Stimulated activated CD8-positive, alpha-beta memory T cell treated with anti-CD3 and anti-CD28 coated beads, Interleukin-15, amount 100 ng/mL, for 24 hours (primary cell): Measurements from ENCODE around the gene SLC29A2.
"Not testable (repeated sequence)": the region's sequence is repeated elsewhere in the genome, so short reads cannot be mapped to it uniquely, and the experiment has no call there.

Source experiments
- DNase-seq: peaks from one replicate; pipeline ENCODE4 v3.0.0-alpha.2; 2020; ENCODE audit warnings: low read depth

Gene SLC29A2

DNA sequence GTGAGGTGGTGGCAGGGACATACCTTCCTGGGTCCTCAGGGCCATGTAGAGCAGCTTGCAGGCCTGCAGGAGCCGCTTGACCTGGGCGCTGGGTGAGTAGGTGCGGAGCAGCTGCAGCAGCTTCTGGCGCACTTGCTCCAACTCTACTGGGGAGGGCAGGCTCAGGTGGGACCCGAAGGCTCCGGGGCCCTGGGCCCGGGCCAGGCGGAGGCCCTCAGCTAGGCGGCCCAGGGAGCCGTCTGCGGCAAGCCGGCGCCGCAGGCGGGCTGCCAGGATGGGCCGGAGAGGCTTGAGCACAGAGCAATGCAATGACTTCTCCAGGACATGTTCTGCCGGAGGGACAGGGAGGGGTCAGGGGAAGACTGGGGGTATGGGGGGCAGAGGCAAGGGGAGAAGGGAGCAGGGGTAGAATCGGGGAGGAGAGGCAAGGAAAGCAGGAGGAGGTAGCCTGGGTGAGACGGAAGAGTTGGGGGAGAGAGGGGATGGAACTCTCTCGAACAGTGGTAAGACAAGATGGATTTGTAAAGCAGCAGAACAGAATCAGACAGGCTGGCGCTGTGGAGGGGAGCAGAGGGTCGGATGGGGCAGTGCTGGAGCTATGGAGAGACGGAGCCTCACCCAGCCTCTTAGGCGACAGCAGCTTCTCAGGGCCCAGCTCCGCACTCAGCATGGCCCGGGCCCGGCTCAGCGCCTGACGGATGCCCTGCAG is 37.5 kb downstream of the SLC29A2 start:
- no peak for DNase-seq

DNA sequence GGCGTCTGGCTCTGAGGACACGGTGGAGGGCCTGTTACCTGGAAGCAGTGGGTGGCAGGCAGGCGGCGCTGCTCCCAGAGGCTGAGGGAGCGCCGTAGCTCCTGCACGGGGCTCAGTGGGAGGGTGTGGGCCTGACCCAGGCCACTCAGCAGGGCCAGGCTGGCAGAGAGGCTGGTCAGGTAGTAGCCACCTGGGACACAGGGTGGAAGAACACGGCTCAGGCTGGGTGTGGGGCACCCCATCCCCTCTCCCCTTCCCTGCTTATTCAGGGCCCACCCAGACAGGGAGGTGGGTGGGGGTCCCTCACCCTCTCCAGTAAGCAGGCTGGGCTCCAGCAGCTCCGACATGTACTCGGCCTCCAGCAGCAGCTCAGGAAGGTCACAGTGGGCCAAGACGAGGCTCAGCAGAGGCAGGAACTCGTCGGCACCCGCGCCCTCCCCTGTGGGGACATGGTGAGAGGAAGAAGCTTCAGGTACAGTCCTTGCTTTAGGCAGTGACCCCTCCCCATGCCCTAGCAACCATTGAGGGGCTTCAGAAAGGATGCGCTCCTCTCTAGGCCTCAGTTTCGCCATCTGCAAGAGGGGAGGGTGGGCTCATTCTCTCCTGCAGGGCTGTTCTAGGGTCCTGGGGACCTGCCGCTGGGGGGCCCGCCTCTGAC is 38.2 kb downstream of the SLC29A2 start:
- no peak for DNase-seq

DNA sequence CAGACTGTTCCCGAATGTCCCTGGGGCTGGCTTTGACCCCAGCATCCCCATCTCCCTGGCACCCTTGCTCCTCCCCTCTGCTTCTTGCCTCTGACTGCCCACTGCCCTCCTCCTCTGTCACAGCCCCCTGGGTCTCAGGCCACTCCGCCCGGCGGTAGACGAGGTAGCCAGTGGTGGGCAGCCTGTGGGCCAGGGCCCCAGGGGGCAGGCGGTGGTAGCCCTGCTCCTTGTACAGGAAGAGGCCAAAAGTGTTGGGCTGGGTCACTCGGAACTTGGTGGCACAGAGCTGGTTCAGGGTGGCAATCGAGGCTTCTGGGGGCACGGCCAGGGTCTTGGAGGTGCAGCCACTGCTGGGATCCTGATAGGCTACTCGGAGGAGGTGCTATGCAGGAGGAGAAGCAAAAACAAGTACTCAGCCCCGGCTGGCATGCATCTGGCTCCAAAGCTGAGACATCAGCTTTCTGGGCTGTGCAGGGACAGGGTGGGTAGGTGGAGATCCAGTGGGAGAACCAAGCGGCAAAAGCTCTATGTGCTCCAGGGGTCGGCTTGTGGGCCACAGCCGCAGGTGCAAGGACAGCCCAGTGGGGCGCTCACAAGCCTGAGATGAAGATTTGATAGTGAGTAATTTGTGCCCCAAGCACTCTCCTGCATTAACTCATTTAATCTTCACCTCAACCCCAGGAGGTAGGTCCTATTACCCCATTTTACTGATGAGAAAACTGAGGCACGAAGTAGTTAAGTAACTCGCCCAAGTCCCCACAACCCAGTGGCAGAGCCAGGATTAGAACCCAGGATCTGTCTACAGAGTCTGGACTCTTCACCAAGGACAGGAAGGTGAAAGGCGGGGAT is 39.0 kb downstream of the SLC29A2 start:
- no peak for DNase-seq

- DNase-seq: no peak
Observed at GRCh38 chr11:66331542-66332370, 39.8 kb downstream of the SLC29A2 start.

- DNase-seq: no peak
Observed at GRCh38 chr11:66330931-66331330, 40.6 kb downstream of the SLC29A2 start.

DNA sequence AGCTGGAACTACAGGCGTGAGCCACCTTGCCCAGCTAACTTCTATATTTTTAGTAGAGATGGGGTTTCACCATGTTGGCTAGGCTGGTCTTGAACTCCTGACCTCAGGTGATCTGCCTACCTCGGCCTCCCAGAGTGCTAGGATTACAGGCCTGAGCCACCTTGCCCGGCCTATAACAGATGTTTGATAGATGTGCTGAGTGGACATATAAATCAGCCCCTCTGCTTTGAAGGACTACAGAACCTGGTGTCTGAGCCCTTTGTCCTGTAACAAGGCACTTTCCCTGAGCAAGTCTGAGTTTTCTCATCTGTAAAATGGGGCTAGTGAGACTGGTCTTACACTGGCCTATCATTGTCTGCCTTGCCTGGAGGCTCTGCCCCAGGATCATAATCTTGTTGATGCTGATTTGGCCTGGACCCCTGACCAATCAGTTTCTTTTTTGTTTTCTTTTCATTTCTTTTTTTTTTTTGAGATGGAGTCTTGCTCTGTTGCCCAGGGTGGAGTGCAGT is 42.3 kb downstream of the SLC29A2 start:
- no peak for DNase-seq

- DNase-seq: peak; percentile 61
Observed at GRCh38 chr11:66328302-66329144, 43.0 kb downstream of the SLC29A2 start.

GRCh38 chr11:66328031-66328301 is 43.6 kb downstream of the SLC29A2 start:
- no peak for DNase-seq

DNA sequence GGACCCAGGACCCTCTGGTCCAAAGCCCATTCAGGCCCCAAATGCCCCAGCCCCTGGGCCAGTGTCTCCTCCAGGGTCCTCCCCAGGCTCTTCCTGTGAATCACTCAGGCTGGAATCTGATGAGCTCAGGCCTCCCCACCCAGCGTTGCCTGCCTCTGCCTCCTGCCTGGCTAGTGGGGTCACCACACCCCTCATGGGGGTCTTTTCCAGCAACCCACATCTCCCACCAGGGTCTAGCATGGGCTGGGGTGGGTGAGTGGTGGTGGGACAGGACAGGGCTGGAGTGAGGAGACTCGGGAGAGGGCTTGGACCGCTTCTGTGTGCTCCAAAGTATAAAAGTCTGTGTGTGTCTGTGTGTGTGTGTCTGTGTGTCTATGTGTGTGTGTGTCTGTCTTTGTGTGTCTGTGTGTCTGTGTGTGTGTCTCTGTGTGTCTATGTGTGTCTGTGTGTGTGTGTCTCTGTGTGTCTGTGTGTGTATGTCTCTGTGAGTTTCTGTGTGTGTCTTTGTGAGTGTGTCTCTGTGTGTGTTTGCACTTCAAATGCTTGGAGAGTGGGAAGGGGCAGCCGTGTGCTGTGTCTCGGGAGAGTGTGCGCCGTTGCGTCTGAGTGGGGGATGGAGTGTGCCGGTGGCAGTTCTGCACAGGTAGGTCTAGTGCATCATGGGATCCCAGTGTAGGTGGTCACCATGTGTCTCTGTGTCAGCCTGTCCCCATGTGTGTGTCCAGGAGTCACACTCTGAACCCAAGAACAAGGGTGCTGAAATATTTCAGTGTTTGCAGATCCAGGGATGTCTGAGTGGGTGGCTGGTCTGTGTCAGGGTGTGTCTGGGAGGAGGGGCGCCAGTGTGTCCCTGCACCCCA is 44.2 kb downstream of the SLC29A2 start:
- no peak for DNase-seq

DNA sequence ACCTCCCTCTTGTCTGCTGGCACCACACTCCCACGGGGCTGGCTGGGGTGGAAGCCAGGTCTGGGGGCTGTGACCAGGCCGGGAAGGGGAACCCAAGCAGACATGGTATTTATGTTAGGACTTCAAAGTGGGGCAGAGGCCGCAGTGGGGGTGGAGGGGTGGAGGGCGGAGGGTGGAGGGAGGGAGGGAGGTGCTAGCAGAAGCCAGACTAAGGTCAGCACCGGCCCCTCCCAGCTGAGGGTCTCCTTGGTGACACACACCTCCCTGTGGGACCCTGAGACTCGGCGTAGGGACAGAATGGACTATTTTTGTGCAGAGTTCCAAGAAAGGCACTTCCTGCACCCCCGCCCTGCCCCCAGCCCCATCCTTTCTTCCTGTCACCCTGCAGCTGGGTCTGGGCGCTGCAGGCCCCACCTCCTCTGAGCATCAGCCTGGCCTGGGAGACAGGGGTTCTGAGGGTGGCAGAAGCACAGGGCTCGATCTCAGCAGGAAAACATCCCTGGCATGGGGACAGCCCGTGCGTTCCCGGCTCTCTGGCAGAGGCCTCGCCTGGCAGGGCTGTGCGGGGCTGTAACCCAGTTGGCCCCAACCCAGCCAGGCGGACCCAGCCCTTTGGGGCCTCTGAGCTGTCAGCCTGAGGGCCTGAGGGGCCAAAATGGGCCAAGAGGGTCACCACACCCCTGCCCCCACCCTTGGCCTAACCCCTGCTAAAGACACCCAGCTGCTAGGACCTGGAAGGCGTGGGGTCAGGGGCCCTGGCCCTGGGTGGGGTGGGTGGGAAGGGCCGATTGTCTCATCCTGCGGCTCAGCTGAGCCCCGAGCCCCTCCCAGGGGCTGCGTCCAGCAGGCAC is 45.1 kb downstream of the SLC29A2 start:
- no peak for DNase-seq

- no peak for DNase-seq
Observed at GRCh38 chr11:66325263-66325671, 46.3 kb downstream of the SLC29A2 start.

DNA sequence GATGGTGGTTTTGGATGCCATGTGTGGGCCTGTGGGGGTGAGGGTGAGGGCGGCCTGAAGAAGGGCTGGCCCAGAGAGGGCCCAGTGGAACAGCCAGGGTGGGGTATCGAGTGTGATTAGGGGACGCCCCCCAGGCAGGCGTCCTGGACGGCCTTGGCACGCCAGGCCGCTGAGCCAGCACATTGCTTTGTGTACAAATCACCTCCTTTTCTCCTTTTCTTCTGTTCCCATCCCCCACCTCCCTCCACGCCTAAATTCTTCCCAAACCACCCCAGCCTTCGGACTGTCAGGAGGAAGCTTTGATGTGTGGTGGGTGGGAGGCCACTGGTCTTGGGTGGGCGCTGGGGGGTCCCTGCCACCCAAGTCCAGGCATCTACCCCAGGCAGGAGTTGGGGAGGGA is 46.9 kb downstream of the SLC29A2 start:
- no peak for DNase-seq

DNA sequence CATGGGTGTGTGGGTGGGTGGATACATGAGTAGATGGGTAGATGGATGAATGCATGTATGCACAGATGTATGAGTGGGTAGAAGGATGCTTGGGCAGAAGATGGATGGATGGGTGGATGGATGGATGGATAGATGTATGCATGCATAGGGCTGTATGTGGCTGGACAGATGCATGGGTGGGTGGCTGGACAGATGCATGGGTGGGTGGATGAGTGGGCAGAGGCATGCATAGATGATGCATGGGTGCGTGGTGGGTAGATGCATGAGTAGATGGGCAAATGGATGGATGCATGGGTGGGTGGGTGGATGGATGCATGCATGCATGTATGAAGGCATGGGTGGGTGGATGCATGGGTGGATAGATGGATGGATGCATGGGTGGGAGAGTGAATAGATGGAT is 47.9 kb downstream of the SLC29A2 start:
- DNase-seq: no peak

GRCh38 chr11:66322732-66323427 is 48.7 kb downstream of the SLC29A2 start:
- DNase-seq: no peak

DNA sequence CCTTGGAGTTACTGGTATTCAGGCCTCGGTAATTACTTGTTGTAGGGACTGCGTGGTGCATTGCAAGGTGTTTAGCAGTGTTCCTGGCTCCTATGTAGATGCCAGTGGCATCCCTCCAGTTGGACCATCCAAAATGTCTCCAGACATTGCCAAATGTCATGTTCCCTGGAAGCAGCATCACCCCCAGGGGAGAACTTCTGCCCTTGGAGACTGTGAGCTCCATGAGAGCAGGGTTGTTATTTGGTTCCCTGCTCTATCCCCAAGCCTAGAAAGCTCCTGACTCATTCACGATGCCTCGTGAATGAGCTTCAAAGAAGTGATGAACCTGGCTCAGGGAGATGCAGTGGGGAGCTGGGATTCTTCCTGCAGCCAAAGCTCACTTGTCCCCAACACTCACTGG is 50.0 kb downstream of the SLC29A2 start:
- DNase-seq: no peak

DNA sequence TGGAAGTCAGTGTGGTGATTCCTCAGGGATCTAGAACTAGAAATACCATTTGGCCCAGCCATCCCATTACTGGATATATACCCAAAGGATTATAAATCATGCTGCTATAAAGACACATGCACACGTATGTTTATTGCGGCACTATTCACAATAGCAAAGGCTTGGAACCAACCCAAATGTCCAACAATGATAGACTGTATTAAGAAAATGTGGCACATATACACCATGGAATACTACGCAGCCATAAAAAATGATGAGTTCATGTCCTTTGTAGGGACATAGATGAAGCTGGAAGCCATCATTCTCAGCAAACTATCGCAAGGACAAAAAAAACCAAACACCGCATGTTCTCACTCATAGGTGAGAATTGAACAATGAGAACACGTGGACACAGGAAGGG is 50.8 kb downstream of the SLC29A2 start:
- not testable (repeated sequence) for DNase-seq

GRCh38 chr11:66320289-66320688 is 51.3 kb downstream of the SLC29A2 start:
- DNase-seq: not testable (repeated sequence)

DNA sequence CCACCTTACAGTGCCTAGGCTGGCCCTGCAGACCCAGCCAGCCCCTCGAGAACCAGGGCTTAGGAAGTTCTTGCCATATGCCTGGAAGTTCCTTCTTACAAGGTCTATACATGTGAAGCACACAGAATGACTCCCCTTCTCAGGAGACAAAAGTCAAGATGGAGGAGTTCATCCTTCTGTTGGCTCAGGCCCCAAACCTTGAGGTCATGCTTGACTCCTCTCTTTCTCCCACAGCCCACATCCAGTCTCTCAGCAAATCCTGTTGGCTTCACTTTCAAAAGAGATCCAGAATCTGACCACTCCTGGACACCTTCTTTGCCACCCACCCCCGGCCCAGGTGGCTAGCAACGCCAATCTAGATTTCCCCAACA is 53.0 kb downstream of the SLC29A2 start:
- no peak for DNase-seq
